Chondrocyte (in vitro differentiated cells): Measurements from ENCODE around the gene DGKD. TPM values are rescaled to one million over a fixed set of nuclear protein-coding genes. Genes with fewer than 3 reads are reported as not detected.
"Not testable (repeated sequence)": the region's sequence is repeated elsewhere in the genome, so short reads cannot be mapped to it uniquely, and the experiment has no call there.

Source experiments
- DNase-seq: peaks from one replicate; pipeline ENCODE4 v3.0.0; 2021; ENCODE audit warnings: mixed read lengths, low spot score
- H3K27ac Mint-ChIP-seq: one replicate; pipeline ENCODE4 v1.8.0; 2021; ENCODE audit warnings: mild to moderate bottlenecking, moderate library complexity, mixed read lengths; ENCODE audit not compliant: unreplicated experiment
- H3K27me3 Mint-ChIP-seq: 2 replicates; pipeline ENCODE4 v1.8.0; 2021; ENCODE audit warnings: low read depth, mixed read lengths
- H3K36me3 Mint-ChIP-seq: 2 replicates; pipeline ENCODE4 v1.8.0; 2021; ENCODE audit warnings: low read depth, mixed read lengths
- H3K4me1 Mint-ChIP-seq: 2 replicates; pipeline ENCODE4 v1.8.0; 2021; ENCODE audit warnings: low read depth, mild to moderate bottlenecking, mixed read lengths
- H3K4me3 Mint-ChIP-seq: one replicate; pipeline ENCODE4 v1.8.0; 2021; ENCODE audit warnings: mild to moderate bottlenecking, moderate library complexity, mixed read lengths; ENCODE audit not compliant: unreplicated experiment
- H3K9me3 Mint-ChIP-seq: 2 replicates; pipeline ENCODE4 v1.8.0; 2021; ENCODE audit warnings: low read depth, mixed read lengths
- total RNA-seq: library from RNA; stranded (reverse); gene quantifications from 3 replicates; pipeline ENCODE4 v1.2.1, GENCODE V29; 2021
- TF ChIP-seq, protein P1 (sequence below): fragments of 200-600 bp; sonication (generic); IDR thresholded peaks from 2 replicates; pipeline ENCODE4 v1.5.0; 2021; ENCODE audit warnings: antibody characterized with exemption, mild to moderate bottlenecking, moderate library complexity

The DGKD gene
- total RNA-seq, 1 donor from 2014 or later = 66.3 TPM

DNA sequence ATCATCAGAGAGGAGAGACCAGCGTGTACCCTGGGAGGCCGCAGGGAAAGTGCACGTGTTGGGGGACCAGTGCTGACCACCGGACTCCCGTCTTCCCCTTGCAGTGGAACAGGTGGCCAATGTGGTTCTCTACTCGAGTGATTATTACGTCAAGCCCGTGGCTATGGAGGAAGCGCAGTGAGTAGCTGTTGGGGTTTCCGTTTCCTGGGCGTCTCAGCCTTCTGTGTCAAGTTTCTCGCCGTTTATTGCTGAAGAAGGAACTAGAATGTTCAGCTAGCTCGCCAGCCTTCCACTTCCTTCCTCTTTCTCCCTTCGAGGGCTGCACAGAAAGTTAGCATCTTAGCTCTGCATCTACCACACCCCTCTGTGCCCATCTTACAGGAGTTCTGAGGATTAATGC lies 22.8 kb upstream of the DGKD start:
- no peaks in the 10 kb centered on the region for H3K36me3 Mint-ChIP-seq
- TF ChIP-seq, protein P1, sequence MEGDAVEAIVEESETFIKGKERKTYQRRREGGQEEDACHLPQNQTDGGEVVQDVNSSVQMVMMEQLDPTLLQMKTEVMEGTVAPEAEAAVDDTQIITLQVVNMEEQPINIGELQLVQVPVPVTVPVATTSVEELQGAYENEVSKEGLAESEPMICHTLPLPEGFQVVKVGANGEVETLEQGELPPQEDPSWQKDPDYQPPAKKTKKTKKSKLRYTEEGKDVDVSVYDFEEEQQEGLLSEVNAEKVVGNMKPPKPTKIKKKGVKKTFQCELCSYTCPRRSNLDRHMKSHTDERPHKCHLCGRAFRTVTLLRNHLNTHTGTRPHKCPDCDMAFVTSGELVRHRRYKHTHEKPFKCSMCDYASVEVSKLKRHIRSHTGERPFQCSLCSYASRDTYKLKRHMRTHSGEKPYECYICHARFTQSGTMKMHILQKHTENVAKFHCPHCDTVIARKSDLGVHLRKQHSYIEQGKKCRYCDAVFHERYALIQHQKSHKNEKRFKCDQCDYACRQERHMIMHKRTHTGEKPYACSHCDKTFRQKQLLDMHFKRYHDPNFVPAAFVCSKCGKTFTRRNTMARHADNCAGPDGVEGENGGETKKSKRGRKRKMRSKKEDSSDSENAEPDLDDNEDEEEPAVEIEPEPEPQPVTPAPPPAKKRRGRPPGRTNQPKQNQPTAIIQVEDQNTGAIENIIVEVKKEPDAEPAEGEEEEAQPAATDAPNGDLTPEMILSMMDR = no peak
- H3K4me1 Mint-ChIP-seq = no peaks in the 10 kb centered on the region
- H3K4me3 Mint-ChIP-seq = no peak overlapping the region
- H3K27ac Mint-ChIP-seq = no peak overlapping the region
- no peaks in the 10 kb centered on the region for H3K9me3 Mint-ChIP-seq
- peak; percentile 63 for DNase-seq
- H3K27me3 Mint-ChIP-seq = no peaks in the 10 kb centered on the region

- no peaks in the 10 kb centered on the region for H3K36me3 Mint-ChIP-seq
- H3K27me3 Mint-ChIP-seq = no peaks in the 10 kb centered on the region
- H3K4me1 Mint-ChIP-seq = no peaks in the 10 kb centered on the region
- no peak overlapping the region for H3K4me3 Mint-ChIP-seq
- TF ChIP-seq, protein P1 = no peak
- no peaks in the 10 kb centered on the region for H3K9me3 Mint-ChIP-seq
- H3K27ac Mint-ChIP-seq = no peak overlapping the region
- peak; percentile 14 for DNase-seq
Observed at GRCh38 chr2:233332125-233332524, 22.2 kb upstream of the DGKD start.

DNA sequence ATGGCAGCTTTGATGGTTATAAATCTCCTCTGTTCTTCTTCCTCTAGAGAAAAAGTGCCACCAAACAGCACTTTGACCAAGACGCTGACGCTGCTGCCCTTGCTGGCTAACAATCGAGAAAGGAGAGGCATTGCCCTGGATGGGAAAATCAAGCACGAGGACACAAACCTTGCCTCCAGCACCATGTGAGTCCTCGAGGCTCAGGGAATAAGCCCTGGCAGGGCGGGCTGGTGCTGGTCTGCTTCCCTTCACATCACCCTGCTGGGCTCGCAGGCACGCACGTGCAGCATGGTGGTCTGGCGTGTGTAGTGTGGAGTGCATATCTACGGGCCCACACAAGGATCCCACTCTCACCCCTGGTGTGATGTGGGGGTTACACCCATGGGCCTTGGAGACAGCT lies 19.4 kb upstream of the DGKD start:
- peak; percentile 55 for DNase-seq
- no peaks in the 10 kb centered on the region for H3K36me3 Mint-ChIP-seq
- H3K27me3 Mint-ChIP-seq = peaks cover 6% of the 10 kb centered on the region
- no peak overlapping the region for H3K27ac Mint-ChIP-seq
- TF ChIP-seq, protein P1 = no peak
- H3K9me3 Mint-ChIP-seq = no peaks in the 10 kb centered on the region
- no peak overlapping the region for H3K4me3 Mint-ChIP-seq
- H3K4me1 Mint-ChIP-seq = no peaks in the 10 kb centered on the region

DNA sequence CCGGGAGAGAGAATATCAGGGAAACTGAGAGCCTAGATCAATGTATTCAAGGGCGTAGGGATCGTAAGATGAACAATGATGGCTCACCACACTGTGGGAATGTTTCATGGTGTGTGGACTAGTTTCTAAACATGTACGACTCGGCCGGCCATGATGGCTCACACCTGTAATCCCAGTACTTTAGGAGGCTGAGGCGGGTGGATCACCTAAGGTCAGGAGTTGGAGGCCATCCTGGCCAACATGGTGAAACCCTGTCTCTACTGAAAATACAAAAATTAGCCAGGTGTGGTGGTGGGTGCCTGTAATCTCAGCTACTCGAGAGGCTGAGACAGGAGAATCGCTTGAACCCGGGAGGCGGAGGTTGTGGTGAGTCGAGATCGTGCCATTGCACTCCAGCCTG lies 18.2 kb upstream of the DGKD start:
- not testable (repeated sequence) for H3K4me1 Mint-ChIP-seq, H3K4me3 Mint-ChIP-seq, H3K9me3 Mint-ChIP-seq, H3K36me3 Mint-ChIP-seq, H3K27ac Mint-ChIP-seq, H3K27me3 Mint-ChIP-seq
- peak; percentile 54 for DNase-seq

GRCh38 chr2:233336541-233336940 lies 17.8 kb upstream of the DGKD start:
- peak; percentile 35 for DNase-seq
- no peaks in the 10 kb centered on the region for H3K4me1 Mint-ChIP-seq
- H3K36me3 Mint-ChIP-seq = no peaks in the 10 kb centered on the region
- no peak overlapping the region for H3K27ac Mint-ChIP-seq
- no peak overlapping the region for H3K4me3 Mint-ChIP-seq
- TF ChIP-seq, protein P1 = no peak
- peaks cover 6% of the 10 kb centered on the region for H3K27me3 Mint-ChIP-seq
- no peaks in the 10 kb centered on the region for H3K9me3 Mint-ChIP-seq

GRCh38 chr2:233338046-233338445 lies 16.2 kb upstream of the DGKD start:
- no peaks in the 10 kb centered on the region for H3K9me3 Mint-ChIP-seq
- DNase-seq = peak; percentile 73
- no peaks in the 10 kb centered on the region for H3K36me3 Mint-ChIP-seq
- H3K27me3 Mint-ChIP-seq = peaks cover 6% of the 10 kb centered on the region
- TF ChIP-seq, protein P1 = no peak
- no peak overlapping the region for H3K27ac Mint-ChIP-seq
- H3K4me3 Mint-ChIP-seq = no peak overlapping the region
- H3K4me1 Mint-ChIP-seq = no peaks in the 10 kb centered on the region
